SK-N-SH treated with all-trans-retinoic acid at 6 μM for 48 hours (cell line): Measurements from ENCODE around the gene SMC2.

ENCODE experiments used
- ATAC-seq: fragments of 200-7000 bp; cut with Tn5 transposase; 3 replicates; pipeline ENCODE4 v1.9.1; 2020; ENCODE audit warnings: mild to moderate bottlenecking, moderate library complexity
- ARNTL ChIP-seq: fragments of 450-650 bp; formaldehyde crosslinking; IDR thresholded peaks from 2 replicates; pipeline ENCODE4 v1.5.0; 2020; ENCODE audit warnings: low read depth, mild to moderate bottlenecking, moderate library complexity, borderline replicate concordance
- BACH2 ChIP-seq: fragments of 250-450 bp; sonication (Bioruptor Pico); IDR thresholded peaks from 2 replicates; pipeline ENCODE4 v1.9.0; 2021; ENCODE audit warnings: mild to moderate bottlenecking, borderline replicate concordance
- CREB5 ChIP-seq: fragments of 250-450 bp; sonication (Bioruptor Pico); IDR thresholded peaks from 2 replicates; pipeline ENCODE4 v1.5.1; 2020; ENCODE audit warnings: low read depth, mild to moderate bottlenecking, moderate library complexity
- CSDC2 ChIP-seq: fragments of 250-450 bp; sonication (Bioruptor Pico); IDR thresholded peaks from 2 replicates; pipeline ENCODE4 v1.5.0; 2020; ENCODE audit warnings: mild to moderate bottlenecking, moderate library complexity
- ESRRG ChIP-seq: fragments of 250-450 bp; sonication (Bioruptor Pico); IDR thresholded peaks from 2 replicates; pipeline ENCODE4 v1.6.1; 2021; ENCODE audit warnings: mild to moderate bottlenecking
- GLIS3 ChIP-seq: fragments of 250-450 bp; sonication (Bioruptor Pico); IDR thresholded peaks from 2 replicates; pipeline ENCODE4 v1.5.0; 2020; ENCODE audit warnings: mild to moderate bottlenecking, moderate library complexity
- OSR1 ChIP-seq: fragments of 250-450 bp; sonication (Bioruptor Pico); IDR thresholded peaks from 2 replicates; pipeline ENCODE4 v1.8.0; 2022; ENCODE audit warnings: moderate library complexity, mild to moderate bottlenecking, inconsistent platforms
- PATZ1 ChIP-seq: fragments of 250-450 bp; sonication (Bioruptor Pico); IDR thresholded peaks from 2 replicates; pipeline ENCODE4 v1.8.0; 2020; ENCODE audit warnings: mild to moderate bottlenecking, moderate library complexity, borderline replicate concordance
- POU6F1 ChIP-seq: fragments of 250-450 bp; sonication (Bioruptor Pico); IDR thresholded peaks from 2 replicates; pipeline ENCODE4 v1.8.0; 2021; ENCODE audit warnings: low read depth, mild to moderate bottlenecking, moderate library complexity, borderline replicate concordance
- PPARA ChIP-seq: fragments of 250-450 bp; sonication (Bioruptor Pico); IDR thresholded peaks from 2 replicates; pipeline ENCODE4 v1.5.0; 2020; ENCODE audit warnings: mild to moderate bottlenecking, borderline replicate concordance
- SNAI2 ChIP-seq: fragments of 250-450 bp; sonication (Bioruptor Pico); IDR thresholded peaks from 2 replicates; pipeline ENCODE4 v1.5.0; 2020; ENCODE audit warnings: mild to moderate bottlenecking, moderate library complexity
- TCF4 ChIP-seq: fragments of 250-450 bp; sonication (Bioruptor Pico); IDR thresholded peaks from 2 replicates; pipeline ENCODE4 v1.8.0; 2021; ENCODE audit warnings: mild to moderate bottlenecking, moderate library complexity, borderline replicate concordance
- TOX ChIP-seq: fragments of 250-450 bp; sonication (Bioruptor Pico); IDR thresholded peaks from 2 replicates; pipeline ENCODE4 v1.8.0; 2021; ENCODE audit warnings: mild to moderate bottlenecking, moderate library complexity, borderline replicate concordance
- TSHZ2 ChIP-seq: fragments of 250-450 bp; sonication (Bioruptor Pico); IDR thresholded peaks from 2 replicates; pipeline ENCODE4 v1.5.0; 2020; ENCODE audit warnings: mild to moderate bottlenecking, moderate library complexity
- ZC3H10 ChIP-seq: fragments of 250-450 bp; sonication (Bioruptor Pico); IDR thresholded peaks from 2 replicates; pipeline ENCODE4 v1.5.1; 2021; ENCODE audit warnings: mild to moderate bottlenecking, moderate library complexity
- ZFP3 ChIP-seq: fragments of 250-450 bp; sonication (Bioruptor Pico); IDR thresholded peaks from 2 replicates; pipeline ENCODE4 v1.5.0; 2020; ENCODE audit warnings: mild to moderate bottlenecking, moderate library complexity
- ZFP30 ChIP-seq: fragments of 450-650 bp; formaldehyde crosslinking; IDR thresholded peaks from 2 replicates; pipeline ENCODE4 v1.5.0; 2022; ENCODE audit warnings: mild to moderate bottlenecking, moderate library complexity
- ZNF565 ChIP-seq: fragments of 450-650 bp; formaldehyde crosslinking; conservative IDR thresholded peaks from 2 replicates; pipeline ENCODE4 v1.5.0; 2020; ENCODE audit warnings: low read depth, mild to moderate bottlenecking, moderate library complexity
- ZNF70 ChIP-seq: fragments of 450-650 bp; formaldehyde crosslinking; IDR thresholded peaks from 2 replicates; pipeline ENCODE4 v1.5.0; 2020; ENCODE audit warnings: mild to moderate bottlenecking, moderate library complexity
- ZNF8 ChIP-seq: fragments of 450-650 bp; formaldehyde crosslinking; IDR thresholded peaks from 2 replicates; pipeline ENCODE4 v1.5.0; 2020; ENCODE audit warnings: mild to moderate bottlenecking, moderate library complexity

SMC2 gene

GRCh38 chr9:104108315-104108714 lies 14.2 kb downstream of the SMC2 start:
- no peak for ATAC-seq
- TF ChIP-seq ZFP30 (CRISPR knock-in tag) (no peak), CSDC2 (CRISPR knock-in tag) (no peak), ZNF8 (CRISPR knock-in tag) (no peak), ZNF565 (no peak), PATZ1 (CRISPR knock-in tag) (no peak), ZC3H10 (CRISPR knock-in tag) (no peak), CREB5 (no peak), TOX (no peak), OSR1 (CRISPR knock-in tag) (no peak), ZFP3 (CRISPR knock-in tag) (no peak), SNAI2 (CRISPR knock-in tag) (no peak), ESRRG (CRISPR knock-in tag) (no peak), GLIS3 (CRISPR knock-in tag) (no peak), TSHZ2 (CRISPR knock-in tag) (no peak), PPARA (CRISPR knock-in tag) (no peak), BACH2 (CRISPR knock-in tag) (no peak), TCF4 (CRISPR knock-in tag) (no peak), POU6F1 (no peak), ZNF70 (CRISPR knock-in tag) (no peak), ARNTL (CRISPR knock-in tag) (no peak)
- TF ChIP-seq, all 23 proteins: peak for 0

- no peak for ATAC-seq
- TF ChIP-seq ZNF8 (CRISPR knock-in tag), result no peak
Observed at GRCh38 chr9:104110509-104110908, 16.4 kb downstream of the SMC2 start.

- TF ChIP-seq TSHZ2 (CRISPR knock-in tag), result no peak
- no peak for TF ChIP-seq BACH2 (CRISPR knock-in tag)
- no peak for TF ChIP-seq OSR1 (CRISPR knock-in tag)
- TF ChIP-seq CREB5, result no peak
- no peak for TF ChIP-seq ZFP3 (CRISPR knock-in tag)
- TF ChIP-seq, all 23 proteins: peak for 0
Observed at GRCh38 chr9:104118916-104119315, 24.8 kb downstream of the SMC2 start.

More at GRCh38 chr9:104118916-104119315, 24.8 kb downstream of the SMC2 start:
- ATAC-seq, result no peak
